GM21723 (cell line): ENCODE data around the gene NUCB2.

Experiments used
- ATAC-seq: cut with Tn5 transposase; IDR thresholded peaks from one replicate; pipeline ENCODE4 v1.9.1; 2021; ENCODE audit warnings: mild to moderate bottlenecking, moderate library complexity; ENCODE audit not compliant: unreplicated experiment

Gene NUCB2

DNA sequence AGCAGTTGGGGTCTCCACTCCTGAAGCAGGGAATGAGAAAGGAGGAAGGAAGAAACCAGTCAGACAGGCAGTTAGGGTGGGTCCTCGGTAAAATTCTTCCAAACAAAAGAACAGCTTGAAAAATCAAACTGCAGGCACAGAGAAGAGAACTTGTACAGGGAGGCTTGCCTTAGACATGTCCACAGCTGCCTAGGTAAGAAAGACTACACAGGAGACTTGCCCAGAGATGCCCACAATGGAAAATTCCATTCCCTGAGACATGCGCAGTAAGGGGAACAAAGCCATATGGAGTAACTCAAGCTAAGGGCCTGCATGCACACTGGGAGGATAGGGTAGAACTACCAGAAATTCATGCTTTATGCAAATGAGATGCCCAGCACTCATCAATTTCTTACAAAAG lies 102.1 kb downstream of the NUCB2 start:
- no peak for ATAC-seq

DNA sequence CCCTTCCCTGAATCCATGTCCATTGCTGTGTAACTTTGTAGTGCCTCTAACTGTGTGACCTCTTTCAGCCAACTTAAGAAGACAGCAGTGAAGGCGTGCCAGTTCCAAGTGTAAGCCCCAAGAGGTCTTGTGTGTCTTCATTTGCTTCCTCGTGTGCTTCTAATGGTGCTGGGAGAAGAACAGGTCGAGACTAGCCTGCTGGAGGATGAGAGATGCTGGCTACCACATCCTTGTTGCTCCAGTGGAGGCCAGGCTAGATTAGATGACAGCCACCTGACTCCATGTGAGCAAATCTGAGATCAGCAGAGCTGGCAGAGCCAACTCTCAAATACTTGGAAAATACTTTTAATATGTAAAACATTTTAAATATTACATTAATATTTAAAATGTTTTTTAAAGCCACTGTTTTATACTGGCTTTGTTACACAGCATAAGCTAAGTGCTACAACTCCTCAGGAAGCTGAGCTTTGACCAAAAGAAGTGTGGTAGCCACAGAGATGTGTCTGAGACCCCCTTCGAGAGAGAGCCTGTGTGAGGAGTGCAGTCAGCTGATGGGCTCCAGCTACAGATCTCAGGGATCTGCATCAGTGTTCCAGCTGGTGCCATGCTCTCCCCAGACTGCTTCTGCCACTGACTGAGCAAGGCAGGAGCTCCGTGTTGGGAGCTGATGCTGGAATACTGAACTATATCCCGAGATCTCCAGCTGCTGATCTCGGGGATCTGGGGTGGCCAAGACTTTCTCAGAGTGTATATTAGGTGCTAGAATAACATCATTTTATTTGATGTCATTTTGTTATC lies 103.0 kb downstream of the NUCB2 start:
- ATAC-seq, result no peak

DNA sequence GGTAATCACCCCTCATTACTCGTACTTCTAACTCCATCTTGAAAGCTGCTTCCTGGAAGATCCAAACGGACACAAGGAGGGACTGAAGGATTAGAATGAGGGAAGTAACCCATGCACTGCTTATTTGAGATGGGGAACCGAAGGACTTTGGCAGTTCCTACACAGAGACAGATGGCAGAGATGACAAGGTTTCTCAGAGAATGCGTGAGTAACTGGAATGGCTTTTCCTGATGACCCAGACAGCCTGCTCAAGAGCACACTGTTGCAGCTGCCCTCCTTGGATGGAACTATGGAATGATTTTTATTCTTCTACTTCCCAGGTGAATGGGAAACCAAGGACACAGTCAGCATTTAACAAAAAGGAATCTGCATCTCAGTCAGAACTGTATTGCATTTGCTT lies 104.6 kb downstream of the NUCB2 start:
- no peak for ATAC-seq
